Neural cell (in vitro differentiated cells): ENCODE measurements around the gene AGMAT. TPM values are rescaled to one million over a fixed set of nuclear protein-coding genes. Genes with fewer than 3 reads are reported as not detected.

Experiments used
- H2AFZ ChIP-seq: fragments of 200-600, 300-800 bp; sonication (generic), shearing (Covaris generic); 2 replicates; pipeline ENCODE4 v1.6.0; 2014; ENCODE audit warnings: low read depth, mild to moderate bottlenecking, antibody characterized with exemption, low read length, moderate library complexity
- H3F3A ChIP-seq: fragments of 200-600 bp; shearing (Covaris generic); 2 replicates; pipeline ENCODE4 v1.6.1; 2016; ENCODE audit warnings: mild to moderate bottlenecking, moderate library complexity, mixed read lengths, antibody characterized with exemption, low read length; ENCODE audit not compliant: insufficient read depth, poor library complexity, severe bottlenecking
- H3K27ac ChIP-seq: fragments of 200-600, 300-800 bp; sonication (generic), shearing (Covaris generic); 2 replicates; pipeline ENCODE4 v1.5.1; 2014; ENCODE audit warnings: mild to moderate bottlenecking, low read length, moderate library complexity
- H3K27me3 ChIP-seq: fragments of 300-800, 200-600 bp; sonication (generic), shearing (Covaris generic); 2 replicates; pipeline ENCODE4 v1.6.0; 2014; ENCODE audit warnings: mild to moderate bottlenecking, low read depth, low read length, moderate library complexity; ENCODE audit not compliant: insufficient read depth
- H3K36me3 ChIP-seq: fragments of 300-800, 200-600 bp; sonication (generic), shearing (Covaris generic); 2 replicates; pipeline ENCODE4 v1.5.1; 2014; ENCODE audit warnings: mild to moderate bottlenecking, antibody characterized with exemption, low read length, moderate library complexity; ENCODE audit not compliant: insufficient read depth
- H3K4me2 ChIP-seq: fragments of 300-800, 200-600 bp; sonication (generic), shearing (Covaris generic); 2 replicates; pipeline ENCODE4 v1.6.0; 2014; ENCODE audit warnings: mild to moderate bottlenecking, low read length
- H3K4me3 ChIP-seq: fragments of 300-800, 200-600 bp; sonication (generic), shearing (Covaris generic); 2 replicates; pipeline ENCODE4 v1.5.1; 2014; ENCODE audit warnings: mild to moderate bottlenecking, low read length, moderate library complexity
- H3K79me2 ChIP-seq: fragments of 200-600 bp; shearing (Covaris generic); replicated peaks from 2 replicates; pipeline ENCODE4 v1.6.0; 2014; ENCODE audit warnings: mild to moderate bottlenecking, low read length, moderate library complexity; ENCODE audit not compliant: insufficient read depth
- H3K9ac ChIP-seq: fragments of 300-800, 200-600 bp; sonication (generic), shearing (Covaris generic); 2 replicates; pipeline ENCODE4 v1.6.1; 2016; ENCODE audit warnings: mild to moderate bottlenecking, low read length, mixed read lengths
- H3K9me2 ChIP-seq: fragments of 200-600 bp; shearing (Covaris generic); 2 replicates; pipeline ENCODE4 v1.6.1; 2016; ENCODE audit warnings: mild to moderate bottlenecking, low read length, mixed read lengths; ENCODE audit not compliant: insufficient read depth
- H3K9me3 ChIP-seq: fragments of 200-600, 300-800 bp; sonication (generic), shearing (Covaris generic); 2 replicates; pipeline ENCODE4 v1.6.1; 2016; ENCODE audit warnings: mild to moderate bottlenecking, mixed run types, low read length, moderate library complexity, mixed read lengths
- H4K20me1 ChIP-seq: fragments of 200-600 bp; shearing (Covaris generic); 2 replicates; pipeline ENCODE4 v1.6.1; 2016; ENCODE audit warnings: mild to moderate bottlenecking, mixed run types; ENCODE audit not compliant: insufficient read depth
- CTCF ChIP-seq: fragments of 450-650 bp; IDR thresholded peaks from 2 replicates; pipeline ENCODE4 v1.5.1; 2014; ENCODE audit warnings: antibody characterized with exemption, mild to moderate bottlenecking, moderate library complexity; ENCODE audit not compliant: poor library complexity, severe bottlenecking
- EP300 ChIP-seq: fragments of 450-650 bp; conservative IDR thresholded peaks from 2 replicates; pipeline ENCODE4 v1.6.1; 2014; ENCODE audit warnings: antibody characterized with exemption, mild to moderate bottlenecking, moderate library complexity; ENCODE audit not compliant: poor library complexity, severe bottlenecking
- EZH2 ChIP-seq: fragments of 200-600, 300-800 bp; shearing (Covaris generic), sonication (generic); IDR thresholded peaks from 2 replicates; pipeline ENCODE4 v1.6.1; 2014; ENCODE audit warnings: antibody characterized with exemption, low read length, borderline replicate concordance, mild to moderate bottlenecking; ENCODE audit not compliant: insufficient read depth, poor library complexity, severe bottlenecking
- REST ChIP-seq: IDR thresholded peaks from 2 replicates; pipeline ENCODE4 v1.6.1; 2012; ENCODE audit warnings: borderline replicate concordance
- TAF1 ChIP-seq: IDR thresholded peaks from 2 replicates; pipeline ENCODE4 v1.6.1; 2012; ENCODE audit warnings: low read depth
- polyA plus RNA-seq: library from polyadenylated mRNA; depleted of rRNA; stranded (reverse); fragments of >200 nt; gene quantifications from 2 replicates; pipeline ENCODE4 v1.2.3, GENCODE V29; 2014
- small RNA-seq, 3 experiments: library from RNA; depleted of rRNA; stranded (forward); fragments of <200 nt; gene quantifications; one replicate each; pipeline ENCODE3, GENCODE V24; 2012

AGMAT gene
- polyA plus RNA-seq, 1 donor from 2014 or later, result not detected

DNA sequence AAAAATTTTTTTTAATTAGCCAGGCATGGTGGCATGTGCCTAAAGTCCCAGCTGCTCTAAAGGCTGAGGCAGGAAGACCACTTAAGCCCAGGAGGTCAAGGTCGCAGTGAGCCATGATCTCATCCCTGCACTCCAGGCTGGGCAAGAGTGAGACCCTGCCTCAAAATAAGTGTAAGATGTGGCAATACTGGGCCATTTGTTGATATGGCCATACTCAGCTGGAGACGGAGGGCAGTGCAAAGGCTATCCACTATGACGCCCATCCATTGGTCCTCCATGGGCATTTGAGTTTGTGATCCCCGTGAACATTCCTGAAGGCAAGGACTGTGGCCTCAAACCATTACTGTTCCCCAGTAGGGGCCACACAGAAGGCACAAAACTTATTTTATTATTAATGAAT is 62.3 kb downstream of the AGMAT start:
- no peak overlapping the region for H2AFZ ChIP-seq
- H3K36me3 ChIP-seq, result no peaks in the 10 kb centered on the region
- peaks cover 13% of the 10 kb centered on the region for H3K79me2 ChIP-seq
- peaks cover 11% of the 10 kb centered on the region for H3F3A ChIP-seq
- no peak overlapping the region for H3K9ac ChIP-seq
- no peaks in the 10 kb centered on the region for H3K27me3 ChIP-seq
- no peak overlapping the region for H3K27ac ChIP-seq
- peak overlapping the region; percentile 92 for H3K4me2 ChIP-seq
- H3K4me3 ChIP-seq, result peak overlapping the region; percentile 95
- no peaks in the 10 kb centered on the region for H4K20me1 ChIP-seq
- no peaks in the 10 kb centered on the region for H3K9me2 ChIP-seq
- no peaks in the 10 kb centered on the region for H3K9me3 ChIP-seq
- TF ChIP-seq CTCF (no peak), REST (no peak), EP300 (no peak), EZH2 (no peak), TAF1 (no peak)

Small RNA genes lying within 50 kb of the gene (small RNA-seq; reads per million reads assigned to genes)
- 0 reads per million in 3 experiments for gene CD24P1
- gene RNU7-179P, result 0 reads per million in 3 experiments
- gene SCARNA21B, result 0 to 0.29 (median 0) reads per million in 3 experiments

Other genes with a start within 250 kb of the AGMAT start
- gene EFHD2, start 175.2 kb downstream of the AGMAT start, polyA plus RNA-seq, result 10.3 and 13.8 TPM in 2 replicates
- not detected in 2 replicates for gene CTRC, start 146.6 kb downstream of the AGMAT start, polyA plus RNA-seq
- not detected in 2 replicates for gene CELA2A, start 128.3 kb downstream of the AGMAT start, polyA plus RNA-seq
- not detected in 2 replicates for gene CELA2B, start 108.9 kb downstream of the AGMAT start, polyA plus RNA-seq
- gene CASP9, start 60.8 kb downstream of the AGMAT start, polyA plus RNA-seq, result 13.4 and 13.7 TPM in 2 replicates
- 10.9 and 16.7 TPM in 2 replicates for gene DNAJC16, start 58.2 kb downstream of the AGMAT start, polyA plus RNA-seq
- 3.8 and 4.9 TPM in 2 replicates for gene DDI2, start 32.4 kb upstream of the AGMAT start, polyA plus RNA-seq
- 39.5 and 40.1 TPM in 2 replicates for gene PLEKHM2, start 99.3 kb upstream of the AGMAT start, polyA plus RNA-seq
- gene SLC25A34, start 151.2 kb upstream of the AGMAT start, polyA plus RNA-seq, result 5.4 and 5.5 TPM in 2 replicates
- not detected in 2 replicates for gene TMEM82, start 157.4 kb upstream of the AGMAT start, polyA plus RNA-seq
- 24.9 and 25.4 TPM in 2 replicates for gene FBLIM1, start 173.7 kb upstream of the AGMAT start, polyA plus RNA-seq
- 3.9 and 6.1 TPM in 2 replicates for gene UQCRHL, start 222.6 kb upstream of the AGMAT start, polyA plus RNA-seq